ENCODE results near the gene EPHB2.

The EPHB2 gene

DNA sequence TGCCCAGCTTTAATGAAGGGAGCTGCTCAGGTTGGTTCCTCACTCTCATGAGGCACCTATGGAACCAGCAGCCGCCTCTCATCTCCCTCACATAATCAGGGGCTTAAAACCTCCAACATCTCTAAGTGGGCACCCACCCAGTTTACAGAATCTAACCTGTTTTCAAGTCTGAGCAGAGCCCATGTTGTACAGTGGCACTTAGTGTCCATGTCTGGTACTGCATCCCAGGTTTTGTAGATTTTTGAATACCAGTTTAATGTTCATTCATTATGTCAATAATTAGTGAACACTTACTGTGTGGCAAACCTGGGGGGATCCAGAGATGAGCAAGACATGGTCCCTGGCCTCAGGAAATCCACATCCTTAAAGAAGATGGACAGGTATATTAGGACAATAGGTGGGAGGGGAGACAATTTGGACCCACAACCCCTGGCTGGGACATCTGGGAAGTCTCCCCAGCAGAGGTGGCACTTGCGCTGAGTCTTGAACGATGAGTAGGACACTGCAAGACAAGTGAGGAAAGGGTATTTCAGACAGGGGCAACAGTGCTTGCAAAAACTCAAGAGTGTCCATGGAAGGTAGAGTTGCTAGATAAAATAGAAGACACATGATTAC lies 178.7 kb downstream of the EPHB2 start:
- DNase-seq = peak; percentile 6

DNA sequence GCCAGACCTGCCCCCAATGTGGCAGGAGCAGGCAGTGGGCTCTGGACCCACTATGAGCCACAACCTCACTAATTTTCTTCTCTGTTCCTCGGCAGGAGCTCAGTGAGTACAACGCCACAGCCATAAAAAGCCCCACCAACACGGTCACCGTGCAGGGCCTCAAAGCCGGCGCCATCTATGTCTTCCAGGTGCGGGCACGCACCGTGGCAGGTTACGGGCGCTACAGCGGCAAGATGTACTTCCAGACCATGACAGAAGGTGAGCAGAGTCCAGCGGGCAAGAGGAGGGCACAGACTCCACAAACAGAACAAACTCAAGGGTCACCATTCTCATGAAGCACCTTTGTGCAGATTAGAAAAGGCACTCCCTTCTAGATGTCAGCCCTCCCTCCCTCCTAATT lies 182.2 kb downstream of the EPHB2 start:
- no peak for DNase-seq

DNA sequence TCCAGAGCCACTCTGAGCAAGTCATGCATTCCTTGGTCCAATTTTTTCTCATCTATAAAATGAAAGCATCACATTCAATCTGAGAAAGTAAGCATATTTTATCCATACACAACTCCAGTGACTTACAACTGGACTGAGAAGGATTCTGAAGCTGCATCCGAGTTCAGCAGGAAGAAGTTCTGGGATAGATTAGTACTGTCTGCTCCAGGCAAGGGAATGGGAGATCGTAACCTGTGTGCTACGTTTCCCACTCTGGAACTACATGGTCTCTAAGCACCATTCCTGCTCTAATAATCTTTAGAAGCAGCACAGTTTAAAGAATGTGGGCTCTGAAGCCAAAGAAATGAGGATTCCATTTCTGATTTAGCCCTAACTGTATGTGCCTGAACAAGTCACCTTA lies 182.7 kb downstream of the EPHB2 start:
- no peak for DNase-seq

DNA sequence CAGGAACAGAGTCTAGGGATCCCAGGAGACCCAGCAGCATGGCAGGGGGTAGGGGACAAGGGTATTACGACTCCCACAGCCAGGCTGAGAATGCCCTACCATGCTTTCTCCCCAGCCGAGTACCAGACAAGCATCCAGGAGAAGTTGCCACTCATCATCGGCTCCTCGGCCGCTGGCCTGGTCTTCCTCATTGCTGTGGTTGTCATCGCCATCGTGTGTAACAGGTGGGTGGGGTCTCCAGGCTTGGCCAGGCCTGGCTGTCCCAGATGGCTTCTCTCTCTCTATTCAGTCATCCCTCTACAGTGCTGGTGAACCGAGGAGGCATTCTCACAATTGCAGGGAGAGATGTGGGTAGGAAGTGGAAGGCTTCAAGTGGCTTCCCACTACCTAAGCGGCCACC lies 184.7 kb downstream of the EPHB2 start:
- DNase-seq = no peak

DNA sequence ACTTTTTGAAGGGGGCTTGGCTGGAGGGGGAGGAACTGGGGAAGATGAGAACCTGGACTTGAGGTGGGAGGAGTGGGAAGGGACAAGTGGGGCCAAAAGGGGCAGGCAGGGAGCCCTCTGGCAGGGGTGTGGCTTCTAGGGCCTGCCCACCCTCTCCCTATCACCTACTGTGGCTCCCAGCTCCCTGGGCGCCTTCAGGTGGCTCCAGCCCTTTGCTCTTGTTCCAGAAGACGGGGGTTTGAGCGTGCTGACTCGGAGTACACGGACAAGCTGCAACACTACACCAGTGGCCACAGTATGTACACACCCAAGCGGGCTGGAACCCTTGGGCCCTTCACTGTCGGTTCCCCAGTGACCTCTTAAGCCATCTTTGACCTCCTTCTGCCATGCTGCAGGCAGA lies 185.5 kb downstream of the EPHB2 start:
- no peak for DNase-seq

DNA sequence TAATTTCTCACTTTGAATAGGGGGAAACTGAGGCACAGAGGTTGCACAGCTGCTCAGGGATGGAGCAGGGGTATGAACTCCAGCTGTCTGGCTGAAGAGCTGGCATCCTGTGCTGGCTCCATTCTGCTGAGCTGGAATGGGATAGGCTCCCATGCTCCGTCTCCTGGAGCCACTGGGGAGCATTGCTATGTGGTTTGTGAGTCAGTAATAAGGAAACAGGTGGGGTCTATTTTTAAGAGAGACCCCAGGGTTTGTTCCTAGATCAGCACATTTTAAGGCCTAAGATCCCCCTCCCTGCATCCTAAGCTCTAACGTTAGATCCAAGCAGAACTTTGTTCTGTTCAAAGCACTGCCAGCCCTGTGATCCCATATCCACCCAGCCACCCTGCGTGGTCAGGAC lies 189.8 kb downstream of the EPHB2 start:
- DNase-seq = no peak

DNA sequence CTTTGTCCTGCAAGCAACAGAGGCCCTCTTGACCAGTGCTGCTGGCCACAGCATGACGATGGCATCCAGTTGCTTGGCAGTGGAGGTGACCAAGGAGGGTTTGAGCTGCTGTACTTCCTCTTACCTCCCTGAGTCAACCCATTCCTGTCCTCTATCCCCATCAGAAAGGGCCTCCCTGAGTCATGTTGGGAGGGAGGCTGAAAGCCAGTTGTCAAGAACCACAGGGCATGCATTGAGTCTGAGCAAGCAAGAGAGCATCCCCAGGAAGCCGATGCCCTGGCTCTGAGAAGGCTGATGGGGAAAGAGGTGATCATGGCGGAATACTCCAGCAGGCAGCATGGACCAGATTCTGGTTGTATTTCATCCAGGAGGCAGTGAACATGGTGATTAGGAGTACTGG lies 192.5 kb downstream of the EPHB2 start:
- DNase-seq = no peak

DNA sequence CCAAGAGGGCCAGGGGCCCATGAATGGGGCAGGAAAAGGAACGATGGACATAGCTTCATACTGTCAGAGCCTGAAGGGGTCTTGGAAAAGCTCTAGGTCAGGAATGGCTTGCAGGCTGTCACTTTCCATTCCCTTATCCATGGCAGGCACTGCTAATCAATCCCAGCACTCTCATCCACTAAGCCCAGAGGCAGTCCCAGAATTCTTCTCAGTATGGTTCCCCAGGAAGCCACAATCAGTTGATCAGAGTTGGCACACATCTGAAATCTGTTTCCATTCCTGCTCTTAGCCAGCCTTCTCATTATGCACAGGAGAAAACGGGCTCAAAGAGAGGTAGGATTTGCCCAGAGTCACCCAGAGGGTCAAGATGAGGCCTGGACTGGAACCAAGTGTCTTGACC lies 196.3 kb downstream of the EPHB2 start:
- no peak for DNase-seq

DNA sequence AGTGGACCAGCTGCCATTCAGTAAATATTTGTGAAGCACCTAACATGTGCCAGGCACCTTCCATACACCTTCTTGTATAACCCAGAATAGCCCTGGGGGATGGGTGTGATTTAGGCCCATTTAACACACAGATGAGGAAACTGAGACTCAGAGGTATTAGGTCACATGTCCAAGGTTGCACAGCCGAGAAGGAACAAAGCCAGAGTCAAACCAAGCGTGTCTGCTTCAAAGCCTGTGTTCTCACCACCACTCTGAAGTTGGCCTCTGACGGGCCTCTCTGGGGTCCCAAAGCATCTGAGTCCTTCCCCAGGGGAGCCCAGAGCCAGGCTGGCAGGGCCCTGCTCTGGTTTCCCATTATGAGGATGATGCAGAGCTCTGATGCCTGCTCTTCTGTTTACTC lies 196.9 kb downstream of the EPHB2 start:
- DNase-seq = no peak

DNA sequence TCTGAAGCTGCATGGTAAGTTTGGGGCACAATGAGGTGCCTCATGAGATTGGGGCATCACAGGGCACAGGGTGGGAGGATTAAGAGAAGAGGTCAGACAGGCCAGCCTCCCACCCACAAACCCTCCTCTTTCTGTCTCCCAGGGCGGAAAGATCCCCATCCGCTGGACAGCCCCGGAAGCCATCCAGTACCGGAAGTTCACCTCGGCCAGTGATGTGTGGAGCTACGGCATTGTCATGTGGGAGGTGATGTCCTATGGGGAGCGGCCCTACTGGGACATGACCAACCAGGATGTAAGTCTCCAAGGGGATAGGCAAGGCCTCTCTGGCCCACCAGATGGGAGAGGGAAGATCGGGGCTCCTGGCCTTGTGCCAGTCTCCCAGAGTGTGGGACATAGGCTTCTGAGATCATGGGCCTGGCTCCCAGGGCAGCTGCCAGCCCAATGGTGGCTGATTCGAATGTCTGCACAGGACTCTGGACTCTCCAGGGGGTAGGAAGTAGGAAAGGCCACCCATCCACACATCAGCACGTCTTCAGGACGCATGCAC lies 198.3 kb downstream of the EPHB2 start:
- no peak for DNase-seq

DNA sequence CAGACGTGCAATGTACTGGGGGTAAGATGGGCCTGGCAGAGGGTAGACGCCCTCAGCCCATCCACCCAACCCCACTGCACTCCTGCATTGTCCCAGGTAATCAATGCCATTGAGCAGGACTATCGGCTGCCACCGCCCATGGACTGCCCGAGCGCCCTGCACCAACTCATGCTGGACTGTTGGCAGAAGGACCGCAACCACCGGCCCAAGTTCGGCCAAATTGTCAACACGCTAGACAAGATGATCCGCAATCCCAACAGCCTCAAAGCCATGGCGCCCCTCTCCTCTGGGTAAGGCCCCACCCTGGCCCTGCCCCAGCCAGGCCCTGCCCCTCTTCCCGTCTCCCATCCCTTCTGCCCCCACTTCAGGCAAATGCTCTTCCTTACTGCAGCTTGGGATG lies 199.6 kb downstream of the EPHB2 start:
- no peak for DNase-seq

DNA sequence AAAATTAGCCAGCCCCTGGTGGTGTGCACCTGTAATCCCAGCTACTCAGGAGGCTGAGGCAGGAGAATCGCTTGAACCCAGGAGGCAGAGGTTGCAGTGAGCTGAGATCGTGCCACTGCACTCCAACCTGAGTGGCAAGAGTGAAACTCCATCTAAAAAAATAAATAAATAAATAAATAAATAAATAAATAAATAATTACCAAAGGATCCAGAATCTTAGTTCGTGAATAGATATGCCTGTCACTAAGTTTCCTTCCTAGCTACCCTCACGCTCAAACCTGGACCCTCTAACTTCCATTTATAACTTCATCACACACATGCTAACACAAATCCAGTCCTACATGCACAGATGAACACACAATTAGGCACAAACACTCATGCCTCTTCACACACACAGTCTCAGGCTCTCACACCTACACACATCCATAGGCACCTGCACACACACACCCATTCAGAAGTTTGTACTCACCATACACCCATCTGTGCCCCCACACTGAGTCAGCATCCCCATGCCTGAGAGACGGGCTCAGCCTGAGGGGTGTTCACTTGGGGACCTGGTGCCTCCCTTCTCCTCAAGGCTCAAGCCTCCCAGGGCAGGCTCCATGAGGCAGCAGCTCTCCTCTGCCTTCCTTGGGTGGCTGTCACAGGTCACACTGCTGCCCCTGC lies 200.5 kb downstream of the EPHB2 start:
- no peak for DNase-seq

DNA sequence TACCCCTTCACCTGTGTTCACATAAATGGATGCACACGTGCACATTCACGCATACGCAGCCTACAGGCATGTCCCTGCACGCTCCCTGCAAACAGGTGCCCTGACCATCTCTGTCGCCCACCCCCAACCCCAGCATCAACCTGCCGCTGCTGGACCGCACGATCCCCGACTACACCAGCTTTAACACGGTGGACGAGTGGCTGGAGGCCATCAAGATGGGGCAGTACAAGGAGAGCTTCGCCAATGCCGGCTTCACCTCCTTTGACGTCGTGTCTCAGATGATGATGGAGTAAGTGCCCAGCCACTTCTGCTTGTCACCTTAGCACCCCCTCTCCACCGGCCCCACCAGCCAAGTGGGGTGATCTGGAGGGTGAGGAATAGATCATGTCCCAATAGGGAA lies 201.7 kb downstream of the EPHB2 start:
- DNase-seq = no peak

DNA sequence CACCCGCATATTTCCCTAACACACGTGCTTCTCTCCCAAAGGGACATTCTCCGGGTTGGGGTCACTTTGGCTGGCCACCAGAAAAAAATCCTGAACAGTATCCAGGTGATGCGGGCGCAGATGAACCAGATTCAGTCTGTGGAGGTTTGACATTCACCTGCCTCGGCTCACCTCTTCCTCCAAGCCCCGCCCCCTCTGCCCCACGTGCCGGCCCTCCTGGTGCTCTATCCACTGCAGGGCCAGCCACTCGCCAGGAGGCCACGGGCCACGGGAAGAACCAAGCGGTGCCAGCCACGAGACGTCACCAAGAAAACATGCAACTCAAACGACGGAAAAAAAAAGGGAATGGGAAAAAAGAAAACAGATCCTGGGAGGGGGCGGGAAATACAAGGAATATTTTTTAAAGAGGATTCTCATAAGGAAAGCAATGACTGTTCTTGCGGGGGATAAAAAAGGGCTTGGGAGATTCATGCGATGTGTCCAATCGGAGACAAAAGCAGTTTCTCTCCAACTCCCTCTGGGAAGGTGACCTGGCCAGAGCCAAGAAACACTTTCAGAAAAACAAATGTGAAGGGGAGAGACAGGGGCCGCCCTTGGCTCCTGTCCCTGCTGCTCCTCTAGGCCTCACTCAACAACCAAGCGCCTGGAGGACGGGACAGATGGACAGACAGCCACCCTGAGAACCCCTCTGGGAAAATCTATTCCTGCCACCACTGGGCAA lies 202.9 kb downstream of the EPHB2 start:
- DNase-seq = no peak

DNA sequence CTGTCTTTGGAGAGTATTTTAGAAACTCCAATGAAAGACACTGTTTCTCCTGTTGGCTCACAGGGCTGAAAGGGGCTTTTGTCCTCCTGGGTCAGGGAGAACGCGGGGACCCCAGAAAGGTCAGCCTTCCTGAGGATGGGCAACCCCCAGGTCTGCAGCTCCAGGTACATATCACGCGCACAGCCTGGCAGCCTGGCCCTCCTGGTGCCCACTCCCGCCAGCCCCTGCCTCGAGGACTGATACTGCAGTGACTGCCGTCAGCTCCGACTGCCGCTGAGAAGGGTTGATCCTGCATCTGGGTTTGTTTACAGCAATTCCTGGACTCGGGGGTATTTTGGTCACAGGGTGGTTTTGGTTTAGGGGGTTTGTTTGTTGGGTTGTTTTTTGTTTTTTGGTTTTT lies 203.5 kb downstream of the EPHB2 start:
- DNase-seq = no peak

DNA sequence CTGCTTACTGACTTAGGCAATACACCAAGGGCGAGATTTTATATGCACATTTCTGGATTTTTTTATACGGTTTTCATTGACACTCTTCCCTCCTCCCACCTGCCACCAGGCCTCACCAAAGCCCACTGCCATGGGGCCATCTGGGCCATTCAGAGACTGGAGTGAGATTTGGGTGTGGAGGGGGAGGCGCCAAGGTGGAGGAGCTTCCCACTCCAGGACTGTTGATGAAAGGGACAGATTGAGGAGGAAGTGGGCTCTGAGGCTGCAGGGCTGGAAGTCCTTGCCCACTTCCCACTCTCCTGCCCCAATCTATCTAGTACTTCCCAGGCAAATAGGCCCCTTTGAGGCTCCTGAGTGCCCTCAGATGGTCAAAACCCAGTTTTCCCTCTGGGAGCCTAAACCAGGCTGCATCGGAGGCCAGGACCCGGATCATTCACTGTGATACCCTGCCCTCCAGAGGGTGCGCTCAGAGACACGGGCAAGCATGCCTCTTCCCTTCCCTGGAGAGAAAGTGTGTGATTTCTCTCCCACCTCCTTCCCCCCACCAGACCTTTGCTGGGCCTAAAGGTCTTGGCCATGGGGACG lies 204.1 kb downstream of the EPHB2 start:
- DNase-seq = no peak

DNA sequence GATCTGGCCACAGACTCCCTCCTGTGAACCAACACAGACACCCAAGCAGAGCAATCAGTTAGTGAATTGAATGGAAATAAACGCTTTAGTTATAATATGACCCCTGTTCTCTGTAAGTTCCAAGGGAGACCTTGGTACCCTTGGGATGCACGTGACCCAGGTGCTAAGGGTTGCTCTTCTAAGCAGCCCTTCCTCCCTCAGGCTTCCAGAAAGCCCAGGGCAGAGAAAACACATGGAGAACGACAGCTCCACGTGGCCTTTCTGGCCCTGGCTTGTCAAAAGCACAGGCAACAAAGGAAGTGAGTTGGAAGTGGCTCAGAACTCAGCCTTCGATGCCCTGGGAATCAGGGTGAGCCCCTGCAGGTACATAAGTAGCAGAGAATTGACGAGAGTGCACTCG lies 204.6 kb downstream of the EPHB2 start:
- DNase-seq = no peak

DNA sequence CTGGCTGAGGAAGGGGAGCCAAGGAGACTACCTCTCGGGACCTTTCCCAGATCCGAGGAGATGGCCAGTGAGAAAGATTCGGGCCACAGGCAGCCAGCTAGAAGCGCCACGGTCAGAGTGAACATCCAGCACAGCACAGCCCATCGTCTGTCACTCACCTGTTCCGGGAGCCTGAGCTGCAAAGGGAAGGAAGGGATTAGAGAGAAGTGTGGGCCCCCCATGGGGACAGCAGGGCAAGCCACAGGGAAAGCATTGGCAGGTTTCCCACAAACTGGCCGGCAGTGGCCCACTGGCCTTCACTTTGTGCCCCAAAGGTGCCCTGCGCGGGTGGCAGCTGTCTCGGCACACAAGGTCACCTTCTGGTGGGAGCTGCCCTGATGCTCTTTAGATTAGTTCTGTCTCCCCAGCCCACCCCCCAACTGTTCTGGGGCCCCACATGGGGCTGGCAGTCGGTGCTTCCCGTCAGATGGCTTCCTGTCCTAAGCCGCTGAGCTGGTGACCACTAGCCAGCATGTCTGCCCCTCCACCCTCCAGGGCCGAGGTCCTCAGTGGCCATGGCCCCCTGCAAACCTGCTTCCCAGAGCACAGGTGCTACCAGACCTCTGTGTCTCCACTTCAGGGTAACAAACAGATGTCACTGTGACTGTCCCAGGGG lies 205.3 kb downstream of the EPHB2 start:
- no peak for DNase-seq

DNA sequence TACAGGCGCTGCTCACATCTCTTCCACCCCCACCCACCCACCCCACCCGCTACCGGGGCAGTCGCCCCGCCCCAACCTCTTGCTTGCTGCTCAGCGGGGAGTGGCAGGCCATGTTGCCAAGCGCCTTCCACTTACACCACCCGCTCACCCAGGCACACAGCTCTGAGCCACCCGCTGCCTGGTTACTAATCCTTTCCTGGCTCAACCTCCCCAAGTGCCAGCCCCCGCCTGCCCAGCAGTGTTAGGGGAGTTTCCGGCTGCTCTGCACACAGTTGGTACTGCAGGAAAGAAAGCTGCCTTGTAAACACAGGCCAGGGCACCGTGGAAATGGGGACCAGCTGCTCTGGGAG lies 205.8 kb downstream of the EPHB2 start:
- peak; percentile 64 for DNase-seq

DNA sequence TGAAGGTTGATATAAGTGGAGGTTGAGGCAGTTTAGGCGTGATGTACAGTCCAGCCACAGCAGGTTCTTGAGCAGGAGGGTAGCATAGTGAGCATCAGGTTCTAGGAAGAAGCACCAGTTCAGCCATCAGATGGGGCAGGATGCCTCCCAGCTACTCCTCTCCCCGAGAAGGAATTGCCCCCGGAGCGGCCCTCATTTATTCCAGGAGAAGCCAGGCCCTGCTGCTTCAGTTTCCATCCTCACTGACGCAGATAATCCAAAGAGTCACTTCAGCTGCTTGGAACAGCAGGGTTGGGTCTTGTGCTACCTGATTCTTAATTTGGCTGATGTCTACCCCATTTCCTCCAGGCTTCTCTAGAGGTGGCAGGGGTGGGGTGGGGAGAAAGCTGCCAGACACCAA lies 207.3 kb downstream of the EPHB2 start:
- no peak for DNase-seq

DNA sequence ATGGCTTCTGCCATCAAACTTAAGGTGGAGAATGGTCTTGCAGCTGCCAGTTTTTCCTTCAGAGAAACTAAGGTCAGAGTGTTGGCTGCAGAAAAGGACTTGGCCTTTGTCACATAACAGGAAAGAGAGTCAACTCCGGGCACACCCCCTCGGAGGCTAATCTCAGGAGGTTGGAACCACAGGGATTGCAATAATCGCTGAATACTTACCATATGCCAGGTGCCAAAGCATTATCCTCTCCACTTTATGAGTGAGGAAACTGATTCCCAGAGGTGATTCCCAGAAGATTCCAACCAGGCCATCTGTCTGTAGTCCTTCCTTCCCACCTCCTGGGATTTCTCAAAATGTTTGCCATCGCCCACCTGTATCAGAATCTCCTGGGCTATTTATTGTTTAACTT lies 208.0 kb downstream of the EPHB2 start:
- DNase-seq = no peak

DNA sequence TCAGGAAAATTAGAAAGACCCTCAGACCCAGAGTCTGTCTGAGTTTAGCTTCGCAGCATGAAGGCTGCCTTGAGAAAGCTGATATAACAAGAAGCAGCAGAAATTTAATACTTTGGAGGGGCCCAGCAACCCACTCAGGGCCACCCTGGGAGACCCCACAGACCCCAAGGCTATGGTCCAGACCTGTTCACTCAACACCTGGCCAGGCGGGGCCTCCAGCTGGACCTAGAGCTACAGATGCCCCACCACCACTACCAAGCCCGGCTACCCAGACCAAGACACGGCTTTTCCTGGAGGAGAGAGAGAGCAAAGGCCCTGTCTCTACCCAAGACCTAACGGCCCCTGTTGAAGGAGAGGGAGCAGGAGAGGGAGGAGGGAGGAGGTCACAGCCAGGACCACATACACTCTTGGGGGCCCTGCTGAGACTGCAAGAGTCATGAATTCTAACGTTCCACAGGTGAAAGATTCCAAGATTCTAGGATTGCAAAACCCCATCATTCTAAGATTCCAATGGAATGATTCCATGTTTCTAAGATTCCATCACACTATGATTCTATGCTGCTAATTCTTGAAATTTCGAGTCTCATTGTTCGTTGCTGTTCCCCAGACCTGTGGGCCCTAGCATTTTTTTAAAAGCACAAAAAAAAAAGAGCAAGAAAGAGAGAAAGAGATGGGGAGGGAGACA lies 208.8 kb downstream of the EPHB2 start:
- DNase-seq = no peak

Data from NCI-H1436 (cell line).